Endodermal cell (in vitro differentiated cells): Measurements from ENCODE around the gene RASA2. TPM values are rescaled to one million over a fixed set of nuclear protein-coding genes. Genes with fewer than 3 reads are reported as not detected.

Experiments
- DNase-seq: peaks from one replicate; pipeline ENCODE4 v3.0.0-alpha.2; 2017
- H3K27ac ChIP-seq: 2 replicates; pipeline ENCODE4 v1.5.1; 2013; ENCODE audit warnings: mild to moderate bottlenecking, low read depth, low read length, moderate library complexity
- H3K27me3 ChIP-seq: 2 replicates; pipeline ENCODE4 v1.6.1; 2013; ENCODE audit warnings: mild to moderate bottlenecking, low read length, moderate library complexity; ENCODE audit not compliant: insufficient read depth, control insufficient read depth, poor library complexity, severe bottlenecking
- H3K36me3 ChIP-seq: 2 replicates; pipeline ENCODE4 v1.7.0; 2013; ENCODE audit warnings: mild to moderate bottlenecking, low read length, moderate library complexity; ENCODE audit not compliant: control insufficient read depth, insufficient read depth
- H3K4me1 ChIP-seq: one replicate; pipeline ENCODE4 v1.7.0; 2013; ENCODE audit warnings: low read length; ENCODE audit not compliant: control insufficient read depth, insufficient read depth
- H3K4me3 ChIP-seq: 2 replicates; pipeline ENCODE4 v1.5.1; 2013; ENCODE audit warnings: mild to moderate bottlenecking, low read length, moderate library complexity
- H3K9ac ChIP-seq: 2 replicates; pipeline ENCODE4 v1.6.1; 2013; ENCODE audit warnings: mild to moderate bottlenecking, low read length, moderate library complexity; ENCODE audit not compliant: poor library complexity, severe bottlenecking; ENCODE audit errors: extremely low read depth
- H3K9me3 ChIP-seq: 2 replicates; pipeline ENCODE4 v1.6.1; 2013; ENCODE audit warnings: mild to moderate bottlenecking, low read length, moderate library complexity; ENCODE audit not compliant: control insufficient read depth
- H3K27ac Mint-ChIP-seq: 2 replicates; pipeline ENCODE4 v1.8.0; 2020; ENCODE audit warnings: mixed read lengths
- H3K27me3 Mint-ChIP-seq: 2 replicates; pipeline ENCODE4 v1.8.0; 2021; ENCODE audit warnings: mild to moderate bottlenecking, mixed read lengths; ENCODE audit not compliant: insufficient read depth
- H3K36me3 Mint-ChIP-seq: 2 replicates; pipeline ENCODE4 v1.8.0; 2020; ENCODE audit warnings: low read depth, mixed read lengths
- H3K4me1 Mint-ChIP-seq: 2 replicates; pipeline ENCODE4 v1.8.0; 2020; ENCODE audit warnings: mixed read lengths
- H3K4me3 Mint-ChIP-seq: 2 replicates; pipeline ENCODE4 v1.8.0; 2020; ENCODE audit warnings: mild to moderate bottlenecking, moderate library complexity, mixed read lengths
- H3K9me3 Mint-ChIP-seq: 2 replicates; pipeline ENCODE4 v1.8.0; 2020; ENCODE audit warnings: mild to moderate bottlenecking, mixed read lengths
- WGBS, 2 experiments: methylation state at CpG; one replicate each; pipeline versions ENCODE4 v1.1.5 to v1.1.7; 2013; ENCODE audit warnings: missing lambda C conversion rate in 2 of 2, mixed read lengths in 1 of 2; ENCODE audit not compliant: insufficient coverage in 1 of 2, insufficient read length in 1 of 2; 5-methylcytosine and 5-hydroxymethylcytosine counted together
- total RNA-seq, 2 donors: library from RNA; stranded (reverse); fragmentation: NEBNext Ultra II Directional in 1 of 2; extraction: Animal tissue kit (Norgen Biotek cat#: 25700) in 1 of 2; gene quantifications; 2 replicates in 1 of 2; 3 replicates in 1 of 2; pipeline ENCODE4 v1.2.1, GENCODE V29; 2021
- TF ChIP-seq, protein P1 (sequence below): fragments of 200-600 bp; sonication (generic); conservative IDR thresholded peaks from 2 replicates; pipeline ENCODE4 v1.5.0; 2021; ENCODE audit warnings: antibody characterized with exemption, mild to moderate bottlenecking

The RASA2 gene
- total RNA-seq, 2 donors from 2014 or later, result 20.5 to 25.0 TPM

DNA sequence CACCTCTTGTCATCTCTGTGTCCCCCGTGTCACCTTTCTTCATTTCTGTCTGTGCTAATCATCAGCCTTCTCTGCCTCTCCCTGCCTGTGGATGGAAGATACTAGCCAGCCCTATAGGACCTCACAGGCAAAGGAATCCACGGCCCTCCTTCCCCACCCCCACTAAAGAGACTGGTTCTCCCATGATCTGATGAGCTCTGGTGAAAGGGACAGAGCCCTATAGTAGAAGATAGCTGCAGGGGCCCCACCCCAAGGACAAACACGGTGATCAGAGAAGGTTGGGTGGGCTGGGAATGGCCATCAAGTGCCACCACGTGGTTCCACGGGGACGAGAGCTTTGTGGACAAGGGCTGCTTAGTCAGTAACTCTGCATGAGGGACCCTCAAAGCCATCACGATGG lies 27.8 kb upstream of the RASA2 start:
- Mint-ChIP-seq H3K4me3 (no peak overlapping the region), H3K36me3 (no peaks in the 10 kb centered on the region), H3K4me1 (peaks cover 15% of the 10 kb centered on the region), H3K27ac (no peak overlapping the region), H3K9me3 (peaks cover 4% of the 10 kb centered on the region), H3K27me3 (peaks cover 2% of the 10 kb centered on the region)
- no peaks in the 10 kb centered on the region for H3K36me3 ChIP-seq
- no peak for DNase-seq
- H3K4me1 ChIP-seq, result peaks cover 10% of the 10 kb centered on the region
- no peak overlapping the region for H3K4me3 ChIP-seq
- no peak overlapping the region for H3K27ac ChIP-seq
- WGBS, 2 experiments, result 81 to 88% methylated on average over 6 to 7 of the region's 7 CpGs
- TF ChIP-seq, protein P1, sequence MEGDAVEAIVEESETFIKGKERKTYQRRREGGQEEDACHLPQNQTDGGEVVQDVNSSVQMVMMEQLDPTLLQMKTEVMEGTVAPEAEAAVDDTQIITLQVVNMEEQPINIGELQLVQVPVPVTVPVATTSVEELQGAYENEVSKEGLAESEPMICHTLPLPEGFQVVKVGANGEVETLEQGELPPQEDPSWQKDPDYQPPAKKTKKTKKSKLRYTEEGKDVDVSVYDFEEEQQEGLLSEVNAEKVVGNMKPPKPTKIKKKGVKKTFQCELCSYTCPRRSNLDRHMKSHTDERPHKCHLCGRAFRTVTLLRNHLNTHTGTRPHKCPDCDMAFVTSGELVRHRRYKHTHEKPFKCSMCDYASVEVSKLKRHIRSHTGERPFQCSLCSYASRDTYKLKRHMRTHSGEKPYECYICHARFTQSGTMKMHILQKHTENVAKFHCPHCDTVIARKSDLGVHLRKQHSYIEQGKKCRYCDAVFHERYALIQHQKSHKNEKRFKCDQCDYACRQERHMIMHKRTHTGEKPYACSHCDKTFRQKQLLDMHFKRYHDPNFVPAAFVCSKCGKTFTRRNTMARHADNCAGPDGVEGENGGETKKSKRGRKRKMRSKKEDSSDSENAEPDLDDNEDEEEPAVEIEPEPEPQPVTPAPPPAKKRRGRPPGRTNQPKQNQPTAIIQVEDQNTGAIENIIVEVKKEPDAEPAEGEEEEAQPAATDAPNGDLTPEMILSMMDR, result no peak
- no peaks in the 10 kb centered on the region for H3K27me3 ChIP-seq
- H3K9ac ChIP-seq, result no peak overlapping the region
- peaks cover 8% of the 10 kb centered on the region for H3K9me3 ChIP-seq

DNA sequence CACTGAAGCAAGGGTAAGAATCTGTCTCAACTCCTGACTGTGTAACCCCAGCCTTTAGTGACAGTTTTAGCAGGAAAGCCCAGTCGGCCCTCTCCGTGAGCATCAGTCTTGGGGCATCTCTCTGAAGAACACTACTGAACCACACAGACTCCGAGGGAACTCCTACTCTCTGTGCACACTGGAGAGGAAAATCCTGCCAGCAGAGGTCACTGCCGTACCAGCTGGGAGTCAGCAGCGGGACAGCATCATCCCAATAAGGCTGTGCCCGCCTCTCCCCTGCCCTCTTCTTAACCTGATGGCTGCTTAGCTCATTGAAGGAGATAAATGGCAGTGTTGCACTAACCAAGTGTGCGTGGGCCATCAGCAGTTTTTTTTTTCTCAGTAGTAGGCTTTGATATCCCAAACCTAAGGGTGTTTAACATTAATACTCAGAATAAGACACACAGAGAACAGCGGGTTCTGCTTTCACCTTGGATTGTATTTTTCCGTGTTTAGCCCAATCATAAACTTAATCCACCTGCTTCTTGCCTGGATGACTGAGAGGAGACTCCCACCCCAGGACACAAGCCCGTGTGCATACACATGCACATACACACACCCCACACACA lies 26.6 kb upstream of the RASA2 start:
- Histone ChIP-seq H3K9me3 (peaks cover 15% of the 10 kb centered on the region), H3K36me3 (no peaks in the 10 kb centered on the region), H3K9ac (no peak overlapping the region), H3K4me3 (no peak overlapping the region), H3K4me1 (peaks cover 10% of the 10 kb centered on the region), H3K27ac (no peak overlapping the region), H3K27me3 (no peaks in the 10 kb centered on the region)
- 31 to 44% methylated on average over 5 to 10 of the region's 10 CpGs for WGBS, 2 experiments
- peak; percentile 98 for DNase-seq
- Mint-ChIP-seq H3K4me3 (no peak overlapping the region), H3K36me3 (no peaks in the 10 kb centered on the region), H3K9me3 (peaks cover 9% of the 10 kb centered on the region), H3K27me3 (peaks cover 2% of the 10 kb centered on the region), H3K27ac (no peak overlapping the region), H3K4me1 (peaks cover 12% of the 10 kb centered on the region)
- TF ChIP-seq, protein P1, result peak; percentile 92

DNA sequence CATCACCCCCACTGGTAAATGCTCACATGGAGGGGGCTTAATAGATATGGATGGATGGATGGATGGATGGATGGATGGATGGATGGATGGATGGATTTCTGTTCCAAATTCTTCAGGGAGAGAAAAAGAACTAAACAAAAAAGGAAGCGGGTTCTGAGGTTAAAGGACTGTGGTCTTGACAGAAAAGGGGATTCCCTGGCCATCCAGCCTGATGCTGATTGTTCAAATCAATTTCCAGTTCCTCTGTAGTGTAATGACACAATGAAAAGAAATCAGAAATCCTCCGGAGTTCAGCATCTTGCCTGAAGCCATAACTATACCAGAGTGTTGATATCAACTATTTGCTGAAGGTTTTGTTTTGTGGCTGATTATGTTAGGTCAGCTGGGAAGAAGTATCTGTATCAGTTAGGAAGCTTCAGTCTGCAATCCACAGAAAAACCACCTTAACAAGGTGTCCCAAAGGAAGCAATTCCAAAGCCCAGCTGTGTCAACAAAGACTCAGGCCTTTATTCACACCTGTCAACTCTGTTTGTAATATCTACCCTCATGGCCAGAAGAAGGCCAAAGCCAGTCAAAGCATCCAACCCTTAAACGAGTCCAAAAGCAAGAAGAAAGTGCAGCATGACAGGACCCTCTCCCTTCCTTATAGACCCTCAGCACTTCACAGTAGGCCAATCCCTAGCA lies 24.5 kb upstream of the RASA2 start:
- H3K4me3 ChIP-seq, result no peak overlapping the region
- H3K27ac ChIP-seq, result no peak overlapping the region
- peaks cover 2% of the 10 kb centered on the region for H3K27me3 Mint-ChIP-seq
- H3K4me3 Mint-ChIP-seq, result no peak overlapping the region
- TF ChIP-seq, protein P1, result no peak
- no peak overlapping the region for H3K27ac Mint-ChIP-seq
- no peak for DNase-seq
- no peak overlapping the region for H3K9ac ChIP-seq
- peaks cover 15% of the 10 kb centered on the region for H3K9me3 ChIP-seq
- WGBS, 2 experiments, result 82 to 100% methylated on average over 1 to 3 of the region's 3 CpGs
- peaks cover 8% of the 10 kb centered on the region for H3K4me1 Mint-ChIP-seq
- H3K27me3 ChIP-seq, result no peaks in the 10 kb centered on the region
- H3K4me1 ChIP-seq, result peaks cover 10% of the 10 kb centered on the region
- H3K36me3 ChIP-seq, result no peaks in the 10 kb centered on the region
- H3K36me3 Mint-ChIP-seq, result no peaks in the 10 kb centered on the region
- H3K9me3 Mint-ChIP-seq, result peaks cover 9% of the 10 kb centered on the region
